Endothelial cell of umbilical vein (primary cell): ENCODE results near the gene SH3RF3. TPM values are rescaled to one million over a fixed set of nuclear protein-coding genes. Genes with fewer than 3 reads are reported as not detected.

ENCODE experiments used
- BruUV-seq: library from RNA; stranded (reverse); fragments of 400-500 nt; replicated peaks from 2 replicates; lab custom pipeline; 2021; lab: Mats Ljungman, UMichigan
- CTCF ChIA-PET: fragments of 300-600, 350-600 bp; sonication (Branson Sonifier 250); formaldehyde crosslinking; loops from one replicate; lab custom pipeline; 2021; ENCODE audit warnings: antibody characterized with exemption, inconsistent platforms; lab: Charles Lee
- POLR2A ChIA-PET: fragments of 300-600, 350-600 bp; sonication (Branson Sonifier 250); formaldehyde crosslinking; loops from one replicate; lab custom pipeline; 2021; ENCODE audit warnings: antibody characterized with exemption, inconsistent platforms; lab: Charles Lee
- DNase-seq: peaks from one replicate; pipeline ENCODE4 v3.0.0-alpha.2; 2011; ENCODE audit warnings: low read depth, low spot score
- FAIRE-seq: peaks from 2 replicates; lab custom pipeline; 2011; peaks lifted over from hg19 to GRCh38; lab: Jason Lieb, UNC
- H2AFZ ChIP-seq: 2 replicates; pipeline ENCODE4 v1.6.0; 2012; ENCODE audit warnings: low read depth, low read length, control low read depth, inconsistent platforms
- H3K27ac ChIP-seq: 2 replicates; pipeline ENCODE4 v1.5.1; 2011; ENCODE audit warnings: low read depth, mild to moderate bottlenecking, control low read depth, low read length, moderate library complexity; ENCODE audit not compliant: insufficient read depth
- H3K27me3 ChIP-seq, 2 experiments: 2 replicates each; pipeline versions ENCODE4 v1.6.0 to v1.6.1; 2011; ENCODE audit warnings: low read length in 2 of 2, mixed read lengths in 1 of 2; ENCODE audit not compliant: control insufficient read depth in 2 of 2, insufficient read depth in 2 of 2
- H3K36me3 ChIP-seq, 2 experiments: 2 replicates in 1 of 2; 3 replicates in 1 of 2; pipeline ENCODE4 v1.5.1; 2011; ENCODE audit warnings: low read length in 2 of 2, mild to moderate bottlenecking in 1 of 2, moderate library complexity in 1 of 2; ENCODE audit not compliant: control insufficient read depth in 2 of 2, insufficient read depth in 2 of 2; ENCODE audit errors: extremely low read depth in 1 of 2
- H3K4me1 ChIP-seq: 3 replicates; pipeline ENCODE4 v1.5.1; 2011; ENCODE audit warnings: mild to moderate bottlenecking, low read length; ENCODE audit not compliant: control insufficient read depth, insufficient read depth; ENCODE audit errors: extremely low read depth
- H3K4me2 ChIP-seq: 2 replicates; pipeline ENCODE4 v1.6.1; 2011; ENCODE audit warnings: low read length, control low read depth, mixed read lengths; ENCODE audit not compliant: insufficient read depth
- H3K4me3 ChIP-seq, 3 experiments: fragments of 200-600 bp in 1 of 3; sonication (generic), shearing (Covaris generic) in 1 of 3; replicated peaks in 1 of 3; 2 replicates each; pipeline ENCODE4 v1.5.1; 2011 to 2016; ENCODE audit warnings: control low read depth in 3 of 3, low read length in 3 of 3, mild to moderate bottlenecking in 2 of 3, inconsistent platforms in 1 of 3, low read depth in 1 of 3, moderate library complexity in 1 of 3; ENCODE audit not compliant: insufficient read depth in 1 of 3
- H3K79me2 ChIP-seq: 2 replicates; pipeline ENCODE4 v1.6.0; 2012; ENCODE audit warnings: low read length, inconsistent platforms; ENCODE audit not compliant: control insufficient read depth, insufficient read depth
- H3K9ac ChIP-seq: replicated peaks from 2 replicates; pipeline ENCODE3; 2011; ENCODE audit warnings: low read length, control low read depth; ENCODE audit not compliant: insufficient read depth; ENCODE audit errors: extremely low read depth
- H3K9me1 ChIP-seq: replicated peaks from 3 replicates; pipeline ENCODE4 v1.6.0; 2011; ENCODE audit warnings: mild to moderate bottlenecking, low read length; ENCODE audit not compliant: control insufficient read depth, insufficient read depth; ENCODE audit errors: extremely low read depth
- H3K9me3 ChIP-seq: replicated peaks from 2 replicates; pipeline ENCODE4 v1.5.1; 2012; ENCODE audit warnings: low read length, inconsistent platforms; ENCODE audit not compliant: control insufficient read depth, insufficient read depth
- H4K20me1 ChIP-seq: replicated peaks from 2 replicates; pipeline ENCODE3; 2011; ENCODE audit warnings: mild to moderate bottlenecking, low read length; ENCODE audit not compliant: control insufficient read depth, insufficient read depth; ENCODE audit errors: extremely low read depth
- CTCF ChIP-seq, 2 donors: IDR thresholded peaks; 1 replicate in 1 of 2; 2 replicates in 1 of 2; pipeline ENCODE4 v1.5.1; 2011; ENCODE audit warnings: low read length in 2 of 2, mild to moderate bottlenecking in 2 of 2, moderate library complexity in 2 of 2, control low read depth in 1 of 2, inconsistent platforms in 1 of 2, low read depth in 1 of 2; ENCODE audit not compliant: insufficient read depth in 1 of 2; ENCODE audit errors: extremely low read depth in 1 of 2
- EZH2 ChIP-seq: IDR thresholded peaks from 2 replicates; pipeline ENCODE4 v1.6.1; 2012; ENCODE audit warnings: borderline replicate concordance, low read depth, mild to moderate bottlenecking, moderate library complexity, low read length, inconsistent platforms; ENCODE audit not compliant: severe bottlenecking
- FOS ChIP-seq: IDR thresholded peaks from 2 replicates; pipeline ENCODE4 v1.6.1; 2011; ENCODE audit warnings: mild to moderate bottlenecking, low read length, moderate library complexity, borderline replicate concordance; ENCODE audit not compliant: insufficient read depth
- GATA2 ChIP-seq: IDR thresholded peaks from 2 replicates; pipeline ENCODE4 v1.7.0; 2011; ENCODE audit warnings: low read depth, mild to moderate bottlenecking, moderate library complexity, mixed read lengths, low read length; ENCODE audit not compliant: insufficient read length, insufficient read depth
- JUN ChIP-seq: IDR thresholded peaks from 2 replicates; pipeline ENCODE4 v1.6.1; 2011; ENCODE audit warnings: borderline replicate concordance, low read depth; ENCODE audit not compliant: insufficient read length, insufficient read depth
- MAX ChIP-seq: IDR thresholded peaks from 2 replicates; pipeline ENCODE4 v1.6.1; 2011; ENCODE audit not compliant: insufficient read depth, insufficient read length
- MYC ChIP-seq: IDR thresholded peaks from one replicate; pipeline ENCODE4 v1.6.1; 2011; ENCODE audit warnings: mild to moderate bottlenecking, low read depth, low read length
- POLR2A ChIP-seq: IDR thresholded peaks from 2 replicates; pipeline ENCODE4 v1.6.1; 2012; ENCODE audit warnings: low read depth, mild to moderate bottlenecking, control low read depth, low read length
- POLR2AphosphoS5 ChIP-seq: IDR thresholded peaks from 2 replicates; pipeline ENCODE4 v1.6.1; 2012; ENCODE audit warnings: low read depth, mild to moderate bottlenecking, control low read depth, low read length, moderate library complexity; ENCODE audit not compliant: insufficient read depth
- dilution Hi-C: fragments of 300-500 bp; cut with MboI; formaldehyde crosslinking; loops from one replicate; pipeline ENCODE4 v1.15.0; 2019; ENCODE audit warnings: low sequenced_read_pairs; ENCODE audit not compliant: extremely low pct_ligation_motif_present
- intact Hi-C: fragments of 100-400 bp; cut with micrococcal nuclease; formaldehyde crosslinking; loops from one replicate; pipeline ENCODE4 v1.10.0; 2022
- polyA plus RNA-seq, 4 experiments: library from polyadenylated mRNA; depleted of rRNA in 3 of 4; stranded (reverse) in 3 of 4; unstranded in 1 of 4; fragments of >200 nt; gene quantifications; 2 replicates each; pipeline versions ENCODE4 v1.2.1 to v1.2.3, GENCODE V29; 2011 to 2012; ENCODE audit warnings: missing spikeins in 1 of 4
- total RNA-seq: library from RNA; stranded (reverse); gene quantifications from 2 replicates; pipeline ENCODE4 v1.2.3, GENCODE V29; 2021

Gene SH3RF3
- total and polyA plus RNA-seq, 2 donors (not counting 3 experiments of a cell fraction or from before 2014, with no cell fraction given) = 3.8 to 14.7 TPM

GRCh38 chr2:109473616-109474318, 344.8 kb downstream of the SH3RF3 start:
- intact Hi-C loops (no loop called here), dilution Hi-C loops (no loop called here)
- no peak overlapping the region for H3K4me2 ChIP-seq
- no peaks in the 10 kb centered on the region for H3K79me2 ChIP-seq
- no peaks in the 10 kb centered on the region for H3K36me3 ChIP-seq
- H4K20me1 ChIP-seq = no peaks in the 10 kb centered on the region
- no peak for TF ChIP-seq MAX
- TF ChIP-seq JUN = no peak
- TF ChIP-seq POLR2AphosphoS5 = no peak
- TF ChIP-seq CTCF (IDR thresholded peaks at IDR 0.05; ENCODE audit: extremely low read depth in 1 of 2, insufficient read depth in 1 of 2, low read depth in 1 of 2, low read length in 2 of 2) = no peak
- no peak for TF ChIP-seq FOS
- no peak for TF ChIP-seq MYC
- no peak for TF ChIP-seq GATA2
- no peak for TF ChIP-seq EZH2
- TF ChIP-seq POLR2A = no peak
- no peak overlapping the region for H3K27ac ChIP-seq
- H2AFZ ChIP-seq = no peak overlapping the region
- FAIRE-seq = no peak
- peaks cover 21% of the 10 kb centered on the region for H3K4me1 ChIP-seq
- no peaks in the 10 kb centered on the region for H3K9me3 ChIP-seq
- ChIA-PET CTCF (interaction anchor here (4.2 to 4.7 kb wide), 2 partner anchors 8 to 36 kb away, joined by 23 to 37 read pairs; no protein-coding TSS in a partner anchor), POLR2A (no interaction called here)
- no peak for DNase-seq
- no peak overlapping the region for H3K4me3 ChIP-seq
- no TSS peak for BruUV-seq
- no peak overlapping the region for H3K9ac ChIP-seq
- no peaks in the 10 kb centered on the region for H3K9me1 ChIP-seq
- H3K27me3 ChIP-seq = no peaks in the 10 kb centered on the region
